H9 (cell line): ENCODE results near the gene RNF220. TPM values are rescaled to one million over a fixed set of nuclear protein-coding genes. Genes with fewer than 3 reads are reported as not detected.

ENCODE experiments used
- DNase-seq: peaks from one replicate; pipeline ENCODE4 v3.0.0-alpha.2; 2017
- H2AFZ ChIP-seq: one replicate; pipeline ENCODE4 v1.6.1; 2013; ENCODE audit warnings: mild to moderate bottlenecking, low read length, control low read depth, moderate library complexity
- H2AK5ac ChIP-seq: 2 replicates; pipeline ENCODE4 v1.6.1; 2013; ENCODE audit warnings: low read length, control low read depth, mixed read lengths; ENCODE audit not compliant: insufficient read length
- H2BK120ac ChIP-seq: one replicate; pipeline ENCODE4 v1.6.1; 2013; ENCODE audit warnings: low read depth, mild to moderate bottlenecking, low read length, control low read depth, inconsistent platforms; ENCODE audit not compliant: poor library complexity, severe bottlenecking
- H2BK12ac ChIP-seq: 2 replicates; pipeline ENCODE4 v1.6.1; 2013; ENCODE audit warnings: low read length, control low read depth, mixed read lengths, low read depth; ENCODE audit not compliant: insufficient read length
- H2BK15ac ChIP-seq: 2 replicates; pipeline ENCODE4 v1.6.1; 2013; ENCODE audit warnings: low read depth, low read length, control low read depth
- H2BK20ac ChIP-seq: one replicate; pipeline ENCODE4 v1.6.1; 2013; ENCODE audit warnings: low read depth, mild to moderate bottlenecking, low read length, control low read depth, inconsistent platforms; ENCODE audit not compliant: poor library complexity, severe bottlenecking
- H2BK5ac ChIP-seq: 2 replicates; pipeline ENCODE4 v1.6.1; 2013; ENCODE audit warnings: low read length, control low read depth, mixed read lengths; ENCODE audit not compliant: insufficient read length
- H3K14ac ChIP-seq: 2 replicates; pipeline ENCODE4 v1.6.1; 2013; ENCODE audit warnings: low read length, control low read depth; ENCODE audit not compliant: insufficient read depth
- H3K18ac ChIP-seq: 2 replicates; pipeline ENCODE4 v1.6.1; 2013; ENCODE audit warnings: low read depth, mild to moderate bottlenecking, mixed read lengths, low read length, control low read depth; ENCODE audit not compliant: insufficient read length
- H3K23ac ChIP-seq: 2 replicates; pipeline ENCODE4 v1.6.1; 2013; ENCODE audit warnings: low read length, control low read depth, mixed read lengths, low read depth; ENCODE audit not compliant: insufficient read length
- H3K23me2 ChIP-seq: 2 replicates; pipeline ENCODE4 v1.6.1; 2013; ENCODE audit warnings: low read depth, mild to moderate bottlenecking, mixed read lengths, low read length, control low read depth; ENCODE audit not compliant: insufficient read length, poor library complexity, severe bottlenecking
- H3K27ac ChIP-seq: 2 replicates; pipeline ENCODE4 v1.5.1; 2013; ENCODE audit warnings: low read length, control low read depth, mixed read lengths, low read depth; ENCODE audit not compliant: insufficient read length
- H3K27me3 ChIP-seq: 2 replicates; pipeline ENCODE4 v1.6.1; 2013; ENCODE audit warnings: low read length, control low read depth, inconsistent platforms; ENCODE audit not compliant: insufficient read depth
- H3K4ac ChIP-seq: 2 replicates; pipeline ENCODE4 v1.6.1; 2013; ENCODE audit warnings: low read depth, mild to moderate bottlenecking, control low read depth, inconsistent platforms, low read length, moderate library complexity
- H3K4me1 ChIP-seq: 2 replicates; pipeline ENCODE4 v1.6.1; 2013; ENCODE audit warnings: low read length, control low read depth, inconsistent platforms; ENCODE audit not compliant: insufficient read depth
- H3K4me2 ChIP-seq: 2 replicates; pipeline ENCODE4 v1.6.1; 2013; ENCODE audit warnings: low read length, control low read depth, mixed read lengths; ENCODE audit not compliant: insufficient read length, insufficient read depth
- H3K56ac ChIP-seq: 2 replicates; pipeline ENCODE4 v1.6.1; 2013; ENCODE audit warnings: low read depth, mild to moderate bottlenecking, mixed read lengths, low read length, control low read depth; ENCODE audit not compliant: insufficient read length
- H3K79me1 ChIP-seq: 2 replicates; pipeline ENCODE4 v1.6.1; 2013; ENCODE audit warnings: low read depth, mild to moderate bottlenecking, moderate library complexity, low read length, control low read depth, inconsistent platforms; ENCODE audit not compliant: insufficient read depth, poor library complexity, severe bottlenecking
- H3K79me2 ChIP-seq: 2 replicates; pipeline ENCODE4 v1.6.1; 2013; ENCODE audit warnings: low read length, control low read depth, inconsistent platforms; ENCODE audit not compliant: insufficient read depth
- H3K9ac ChIP-seq: 2 replicates; pipeline ENCODE4 v1.6.1; 2013; ENCODE audit warnings: low read length, control low read depth, mixed read lengths; ENCODE audit not compliant: insufficient read length; ENCODE audit errors: extremely low read depth
- H3K9me3 ChIP-seq: one replicate; pipeline ENCODE4 v1.6.1; 2013; ENCODE audit warnings: low read depth, low read length, inconsistent platforms; ENCODE audit not compliant: control insufficient read depth
- H3T11ph ChIP-seq: one replicate; pipeline ENCODE4 v1.6.1; 2013; ENCODE audit warnings: mild to moderate bottlenecking, low read length, control low read depth, inconsistent platforms
- H4K20me1 ChIP-seq: one replicate; pipeline ENCODE4 v1.6.1; 2013; ENCODE audit not compliant: control insufficient read depth, insufficient read length, insufficient read depth
- H4K5ac ChIP-seq: 2 replicates; pipeline ENCODE4 v1.6.1; 2013; ENCODE audit warnings: low read depth, mild to moderate bottlenecking, mixed read lengths, low read length, control low read depth; ENCODE audit not compliant: insufficient read length
- H4K8ac ChIP-seq: replicated peaks from 2 replicates; pipeline ENCODE4 v1.6.1; 2013; ENCODE audit warnings: low read length, control low read depth, mixed read lengths, low read depth; ENCODE audit not compliant: insufficient read length
- H4K91ac ChIP-seq: 2 replicates; pipeline ENCODE4 v1.6.1; 2013; ENCODE audit warnings: low read depth, mild to moderate bottlenecking, moderate library complexity, mixed read lengths, low read length, control low read depth; ENCODE audit not compliant: insufficient read length
- H3K27ac Mint-ChIP-seq, 3 experiments: 2 replicates in 2 of 3; 3 replicates in 1 of 3; pipeline ENCODE4 v1.8.0; 2020 to 2021; ENCODE audit warnings: mixed read lengths in 3 of 3, mild to moderate bottlenecking in 1 of 3, moderate library complexity in 1 of 3
- H3K27me3 Mint-ChIP-seq: 2 replicates; pipeline ENCODE4 v1.8.0; 2021; ENCODE audit warnings: low read depth, mild to moderate bottlenecking, moderate library complexity, mixed read lengths
- H3K36me3 Mint-ChIP-seq, 3 experiments: 2 replicates in 2 of 3; 3 replicates in 1 of 3; pipeline ENCODE4 v1.8.0; 2020 to 2021; ENCODE audit warnings: low read depth in 3 of 3, mixed read lengths in 3 of 3; ENCODE audit not compliant: insufficient read depth in 1 of 3
- H3K4me1 Mint-ChIP-seq, 2 experiments: 2 replicates each; pipeline ENCODE4 v1.8.0; 2020; ENCODE audit warnings: mixed read lengths in 2 of 2
- H3K4me3 Mint-ChIP-seq, 2 experiments: 2 replicates in 1 of 2; 3 replicates in 1 of 2; pipeline ENCODE4 v1.8.0; 2020 to 2021; ENCODE audit warnings: mild to moderate bottlenecking in 2 of 2, mixed read lengths in 2 of 2, moderate library complexity in 1 of 2
- H3K9me3 Mint-ChIP-seq, 2 experiments: 2 replicates in 1 of 2; 3 replicates in 1 of 2; pipeline ENCODE4 v1.8.0; 2020; ENCODE audit warnings: mild to moderate bottlenecking in 2 of 2, mixed read lengths in 2 of 2, moderate library complexity in 1 of 2
- WGBS: extraction: QIAGEN DNeasy Blood & Tissue Kit; methylation state at CpG from one replicate; pipeline ENCODE4 v1.1.7; 2013; ENCODE audit warnings: missing lambda C conversion rate, low lambda C conversion rate, mixed read lengths; ENCODE audit not compliant: insufficient read length; ENCODE audit errors: extremely low coverage; 5-methylcytosine and 5-hydroxymethylcytosine counted together
- total RNA-seq: library from RNA; stranded (reverse); gene quantifications from 2 replicates; pipeline ENCODE4 v1.2.1, GENCODE V29; 2021
- TF ChIP-seq, protein P1 (sequence below): fragments of 200-600 bp; sonication (generic); conservative IDR thresholded peaks from 3 replicates; pipeline ENCODE4 v1.8.0; 2021; ENCODE audit warnings: antibody characterized with exemption, mild to moderate bottlenecking

RNF220 gene
- total RNA-seq, 1 experiment from 2014 or later, result 109 TPM

DNA sequence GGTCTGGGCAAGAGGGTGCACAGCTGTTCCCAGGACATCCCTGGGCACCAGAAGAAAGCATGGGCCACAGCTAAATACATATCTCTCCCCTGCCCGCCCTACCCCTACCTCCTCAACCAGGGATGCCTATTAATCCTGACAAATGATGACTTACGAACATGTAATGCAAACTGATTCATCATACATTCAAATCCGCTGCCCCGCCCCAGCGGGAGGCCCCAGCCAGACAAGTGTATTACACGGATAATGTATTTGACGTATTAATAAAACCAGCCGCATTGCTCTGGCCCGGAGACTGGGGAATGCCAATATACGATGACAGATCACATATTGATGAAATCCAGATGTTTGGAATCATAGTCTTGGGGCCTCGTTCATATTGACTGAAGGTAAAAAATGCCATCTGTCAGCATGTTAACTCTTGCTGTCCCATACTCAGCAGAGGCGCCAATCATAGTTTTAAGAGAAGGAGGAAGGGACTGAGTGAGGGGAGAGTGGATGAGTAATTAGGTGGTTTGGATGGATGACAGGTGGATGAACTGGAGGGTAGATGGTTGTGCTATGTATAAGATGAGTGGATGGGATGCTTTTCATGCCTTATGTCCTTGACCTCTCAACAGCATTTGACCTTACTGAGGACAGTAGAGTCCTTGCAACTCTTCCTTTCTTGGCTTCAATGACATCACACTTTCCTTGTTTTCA, 201.0 kb downstream of the RNF220 start:
- no peaks in the 10 kb centered on the region for H3K79me2 ChIP-seq
- H4K5ac ChIP-seq, result no peak overlapping the region
- H2BK5ac ChIP-seq, result no peak overlapping the region
- DNase-seq, result no peak
- H3K36me3 Mint-ChIP-seq, result peaks cover 0 to 2% (median 0%) of the 10 kb centered on the region in 3 experiments; a peak in 2 of 7 replicates
- H3K23me2 ChIP-seq, result no peaks in the 10 kb centered on the region
- no CpG with 5 or more reads among the region's 12 CpGs for WGBS
- no peaks in the 10 kb centered on the region for H3K9me3 ChIP-seq
- no peak overlapping the region for H2BK120ac ChIP-seq
- H2AK5ac ChIP-seq, result no peak overlapping the region
- peaks cover 2% of the 10 kb centered on the region; the same call in 1 of the 2 replicates for H3K4me1 ChIP-seq
- H3K9ac ChIP-seq, result no peak overlapping the region
- no peaks in the 10 kb centered on the region for H3K79me1 ChIP-seq
- TF ChIP-seq, protein P1, sequence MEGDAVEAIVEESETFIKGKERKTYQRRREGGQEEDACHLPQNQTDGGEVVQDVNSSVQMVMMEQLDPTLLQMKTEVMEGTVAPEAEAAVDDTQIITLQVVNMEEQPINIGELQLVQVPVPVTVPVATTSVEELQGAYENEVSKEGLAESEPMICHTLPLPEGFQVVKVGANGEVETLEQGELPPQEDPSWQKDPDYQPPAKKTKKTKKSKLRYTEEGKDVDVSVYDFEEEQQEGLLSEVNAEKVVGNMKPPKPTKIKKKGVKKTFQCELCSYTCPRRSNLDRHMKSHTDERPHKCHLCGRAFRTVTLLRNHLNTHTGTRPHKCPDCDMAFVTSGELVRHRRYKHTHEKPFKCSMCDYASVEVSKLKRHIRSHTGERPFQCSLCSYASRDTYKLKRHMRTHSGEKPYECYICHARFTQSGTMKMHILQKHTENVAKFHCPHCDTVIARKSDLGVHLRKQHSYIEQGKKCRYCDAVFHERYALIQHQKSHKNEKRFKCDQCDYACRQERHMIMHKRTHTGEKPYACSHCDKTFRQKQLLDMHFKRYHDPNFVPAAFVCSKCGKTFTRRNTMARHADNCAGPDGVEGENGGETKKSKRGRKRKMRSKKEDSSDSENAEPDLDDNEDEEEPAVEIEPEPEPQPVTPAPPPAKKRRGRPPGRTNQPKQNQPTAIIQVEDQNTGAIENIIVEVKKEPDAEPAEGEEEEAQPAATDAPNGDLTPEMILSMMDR, result no peak
- no peak overlapping the region for H3K56ac ChIP-seq
- H2AFZ ChIP-seq, result no peak overlapping the region
- no peak overlapping the region for H3K27ac Mint-ChIP-seq
- no peak overlapping the region for H4K91ac ChIP-seq
- no peak overlapping the region for H3K4ac ChIP-seq
- no peak overlapping the region for H3T11ph ChIP-seq
- no peaks in the 10 kb centered on the region for H3K27me3 ChIP-seq
- H2BK15ac ChIP-seq, result no peak overlapping the region
- H4K8ac ChIP-seq, result no peak overlapping the region
- peaks cover 10 to 18% of the 10 kb centered on the region in 2 experiments; a peak in 3 of 4 replicates for H3K4me1 Mint-ChIP-seq
- H4K20me1 ChIP-seq, result no peaks in the 10 kb centered on the region
- H2BK12ac ChIP-seq, result no peak overlapping the region
- H3K4me3 Mint-ChIP-seq, result no peak overlapping the region
- H3K9me3 Mint-ChIP-seq, result peaks cover 0 to 3% of the 10 kb centered on the region in 2 experiments; a peak in 1 of 5 replicates
- no peak overlapping the region for H3K14ac ChIP-seq
- H3K4me2 ChIP-seq, result no peak overlapping the region
- no peak overlapping the region for H3K18ac ChIP-seq
- H3K27ac ChIP-seq, result no peak overlapping the region
- no peak overlapping the region for H2BK20ac ChIP-seq
- H3K27me3 Mint-ChIP-seq, result peaks cover 13% of the 10 kb centered on the region
- no peak overlapping the region for H3K23ac ChIP-seq
